Heart left ventricle (tissue), 13 donors: ENCODE results near the gene SLC12A3.

Experiments
- CTCF ChIP-seq, 12 donors: fragments of 200-600 bp; sonication (generic) in 4 of 12; IDR thresholded peaks; one replicate each; pipeline versions ENCODE4 v1.5.0 to v1.8.0; 2018 to 2022; ENCODE audit warnings: antibody characterized with exemption in 12 of 12, mild to moderate bottlenecking in 5 of 12
- POLR2A ChIP-seq, 2 donors: fragments of 450-650 bp; IDR thresholded peaks; one replicate each; pipeline ENCODE4 v1.6.1; 2017; ENCODE audit warnings: antibody characterized with exemption in 2 of 2, mild to moderate bottlenecking in 2 of 2, moderate library complexity in 2 of 2
- donor health status: ischemic (EF 13 %, LVEDD 7.1; RV severe dilation, severe dysfunction).
- donor health status: DM: no; HTN: yes; CAD: no.
- donor health status: DM: no; HTN: no; CAD: no.
- donor health status: ischemic (EF 25% LVEDD 6.9; RV normal size, moderate dysfunction).
- donor health status: ischemic (EF 25% LVEDD 5.7; RV mildly dilated, moderate dysfunction).
- donor health status: ischemic (EF 35%, LVEDD 5.7; RV mildly dilated, moderate dysfunction).
- donor health status: nonischemic (EF 11% LVEDD 7.7; RV severe dilation, severe dysfunction).
- donor health status: DM: yes; HTN: yes; CAD: no.
- donor health status: PGD.
- donor health status: ischemic (EF 29% LVEDD 5.4; RV normal size, mild dysfunction).
- donor health status: nonischemic (EF 23%, LVEDD 6.1; RV moderate dilation, normal function).

- TF ChIP-seq CTCF (IDR thresholded peaks at IDR 0.05): no peak
- no peak for TF ChIP-seq POLR2A (IDR thresholded peaks at IDR 0.05)
Observed at GRCh38 chr16:56877486-56878182, 12.6 kb downstream of the SLC12A3 start.
